Effector memory CD4-positive, alpha-beta T cell (primary cell): ENCODE data around the gene DOHH.
"Not testable (repeated sequence)": the region's sequence is repeated elsewhere in the genome, so short reads cannot be mapped to it uniquely, and the experiment has no call there.

ENCODE experiments used
- DNase-seq, 3 donors: peaks; one replicate each; pipeline ENCODE4 v3.0.0-alpha.2; 2020
- H3K27ac ChIP-seq: 2 replicates; pipeline ENCODE4 v1.7.0; 2013; ENCODE audit warnings: mild to moderate bottlenecking, low read length, moderate library complexity; ENCODE audit not compliant: insufficient read depth, poor library complexity, severe bottlenecking
- H3K27me3 ChIP-seq: replicated peaks from 2 replicates; pipeline ENCODE4 v1.7.0; 2013; ENCODE audit warnings: mild to moderate bottlenecking, low read length; ENCODE audit not compliant: insufficient read depth, control insufficient read depth, poor library complexity, severe bottlenecking
- H3K36me3 ChIP-seq: 2 replicates; pipeline ENCODE4 v1.7.0; 2013; ENCODE audit warnings: mild to moderate bottlenecking, low read length, moderate library complexity; ENCODE audit not compliant: control insufficient read depth, insufficient read depth
- H3K4me1 ChIP-seq: 2 replicates; pipeline ENCODE4 v1.7.0; 2013; ENCODE audit warnings: low read length, mild to moderate bottlenecking; ENCODE audit not compliant: control insufficient read depth, insufficient read depth, poor library complexity, severe bottlenecking
- H3K4me3 ChIP-seq: 2 replicates; pipeline ENCODE4 v1.7.0; 2013; ENCODE audit warnings: low read length, low read depth, mild to moderate bottlenecking; ENCODE audit not compliant: insufficient read depth, poor library complexity, severe bottlenecking
- H3K9me3 ChIP-seq: 2 replicates; pipeline ENCODE4 v1.7.0; 2013; ENCODE audit warnings: mild to moderate bottlenecking, low read length, moderate library complexity; ENCODE audit not compliant: control insufficient read depth

DOHH gene

GRCh38 chr19:3511506-3512251 is 11.2 kb upstream of the DOHH start:
- Histone ChIP-seq H3K4me1 (peaks cover 15% of the 10 kb centered on the region), H3K4me3 (no peak overlapping the region), H3K27me3 (no peaks in the 10 kb centered on the region), H3K36me3 (peaks cover 12% of the 10 kb centered on the region), H3K9me3 (no peaks in the 10 kb centered on the region), H3K27ac (no peak overlapping the region)
- no peak for DNase-seq

DNA sequence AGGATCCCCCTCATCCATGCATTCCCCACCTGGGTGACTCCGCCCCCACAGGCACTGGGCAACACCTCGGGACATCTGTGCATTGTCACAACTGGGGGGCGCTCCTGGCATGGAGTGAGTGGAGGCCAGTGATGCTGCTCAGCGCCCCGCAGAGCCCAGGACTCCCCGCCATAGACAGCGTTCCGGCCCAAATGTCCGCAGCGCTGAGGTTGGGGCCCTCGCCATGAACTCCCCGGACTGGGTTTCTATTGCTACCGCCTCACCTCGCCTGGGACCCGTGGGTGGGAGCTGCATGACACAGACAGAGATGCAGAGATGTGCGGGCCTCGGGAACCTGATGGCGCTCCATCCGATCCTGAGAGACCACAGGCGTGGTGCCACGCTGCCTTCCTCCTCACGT is 10.3 kb upstream of the DOHH start:
- Histone ChIP-seq H3K9me3 (no peaks in the 10 kb centered on the region), H3K36me3 (peaks cover 12% of the 10 kb centered on the region), H3K27ac (no peak overlapping the region), H3K4me1 (peaks cover 9% of the 10 kb centered on the region), H3K4me3 (no peak overlapping the region), H3K27me3 (no peaks in the 10 kb centered on the region)
- DNase-seq: no peak

GRCh38 chr19:3509566-3509989 is 9.1 kb upstream of the DOHH start:
- H3K36me3 ChIP-seq: peaks cover 12% of the 10 kb centered on the region

GRCh38 chr19:3508771-3509535 is 8.5 kb upstream of the DOHH start:
- H3K9me3 ChIP-seq: no peaks in the 10 kb centered on the region
- no peaks in the 10 kb centered on the region for H3K27me3 ChIP-seq
- no peak overlapping the region for H3K4me3 ChIP-seq
- DNase-seq: no peak
- H3K4me1 ChIP-seq: peaks cover 16% of the 10 kb centered on the region
- no peak overlapping the region for H3K27ac ChIP-seq
- H3K36me3 ChIP-seq: peaks cover 12% of the 10 kb centered on the region

More at GRCh38 chr19:3509566-3509989, 9.1 kb upstream of the DOHH start:
- H3K9me3 ChIP-seq: no peaks in the 10 kb centered on the region
- H3K4me3 ChIP-seq: no peak overlapping the region
- peaks cover 16% of the 10 kb centered on the region for H3K4me1 ChIP-seq
- H3K27ac ChIP-seq: no peak overlapping the region
- H3K27me3 ChIP-seq: no peaks in the 10 kb centered on the region
- no peak for DNase-seq

- H3K4me1 ChIP-seq: peaks cover 16% of the 10 kb centered on the region
- peaks cover 12% of the 10 kb centered on the region for H3K36me3 ChIP-seq
- H3K27me3 ChIP-seq, H3K4me3 ChIP-seq, DNase-seq, H3K9me3 ChIP-seq, H3K27ac ChIP-seq: not testable (repeated sequence)
These were observed 7.7 kb upstream of the DOHH start for GRCh38 chr19:3508121-3508661.

DNA sequence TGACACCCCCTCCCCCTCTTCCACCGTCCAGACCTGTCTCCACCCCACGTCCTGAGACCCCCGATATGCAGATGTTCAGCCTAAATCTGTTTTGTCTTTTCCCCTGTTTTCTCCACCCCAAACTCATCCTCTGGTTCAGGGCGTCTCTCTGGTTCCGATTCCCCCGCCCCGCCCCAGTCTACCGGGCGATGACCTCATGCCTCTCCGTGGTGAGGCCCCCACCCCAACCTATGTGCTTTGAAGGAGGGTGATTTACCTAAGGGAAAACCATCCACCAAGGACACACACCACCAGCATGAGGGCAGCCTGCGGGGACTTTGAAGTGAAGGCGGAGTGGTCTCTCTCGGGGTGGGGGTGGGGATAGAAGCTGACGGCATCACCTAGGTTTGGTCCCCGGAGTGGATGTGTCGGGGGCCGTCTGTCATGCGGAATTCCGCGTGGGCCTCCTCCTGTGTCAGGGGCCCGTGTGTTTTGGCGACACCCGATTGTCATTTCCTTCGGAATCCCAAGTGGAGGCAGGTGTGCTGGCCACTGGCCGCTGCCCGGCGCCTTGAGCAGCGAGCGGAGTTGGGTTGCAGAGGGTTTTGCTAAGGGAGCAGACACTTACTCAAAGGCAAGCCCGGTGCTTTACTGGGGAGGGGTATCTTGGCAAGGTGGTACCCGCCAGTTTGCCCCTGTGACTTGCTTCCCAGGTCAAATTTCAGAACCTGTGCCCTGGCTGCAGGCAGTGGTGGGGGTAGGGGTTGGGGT is 7.1 kb upstream of the DOHH start:
- Histone ChIP-seq H3K9me3 (no peaks in the 10 kb centered on the region), H3K27me3 (no peaks in the 10 kb centered on the region), H3K27ac (peak overlapping the region; percentile 90), H3K36me3 (peaks cover 12% of the 10 kb centered on the region), H3K4me3 (peak overlapping the region; percentile 94), H3K4me1 (peaks cover 16% of the 10 kb centered on the region)
- peak; percentile 26 to 46 (median 29) for DNase-seq

DNA sequence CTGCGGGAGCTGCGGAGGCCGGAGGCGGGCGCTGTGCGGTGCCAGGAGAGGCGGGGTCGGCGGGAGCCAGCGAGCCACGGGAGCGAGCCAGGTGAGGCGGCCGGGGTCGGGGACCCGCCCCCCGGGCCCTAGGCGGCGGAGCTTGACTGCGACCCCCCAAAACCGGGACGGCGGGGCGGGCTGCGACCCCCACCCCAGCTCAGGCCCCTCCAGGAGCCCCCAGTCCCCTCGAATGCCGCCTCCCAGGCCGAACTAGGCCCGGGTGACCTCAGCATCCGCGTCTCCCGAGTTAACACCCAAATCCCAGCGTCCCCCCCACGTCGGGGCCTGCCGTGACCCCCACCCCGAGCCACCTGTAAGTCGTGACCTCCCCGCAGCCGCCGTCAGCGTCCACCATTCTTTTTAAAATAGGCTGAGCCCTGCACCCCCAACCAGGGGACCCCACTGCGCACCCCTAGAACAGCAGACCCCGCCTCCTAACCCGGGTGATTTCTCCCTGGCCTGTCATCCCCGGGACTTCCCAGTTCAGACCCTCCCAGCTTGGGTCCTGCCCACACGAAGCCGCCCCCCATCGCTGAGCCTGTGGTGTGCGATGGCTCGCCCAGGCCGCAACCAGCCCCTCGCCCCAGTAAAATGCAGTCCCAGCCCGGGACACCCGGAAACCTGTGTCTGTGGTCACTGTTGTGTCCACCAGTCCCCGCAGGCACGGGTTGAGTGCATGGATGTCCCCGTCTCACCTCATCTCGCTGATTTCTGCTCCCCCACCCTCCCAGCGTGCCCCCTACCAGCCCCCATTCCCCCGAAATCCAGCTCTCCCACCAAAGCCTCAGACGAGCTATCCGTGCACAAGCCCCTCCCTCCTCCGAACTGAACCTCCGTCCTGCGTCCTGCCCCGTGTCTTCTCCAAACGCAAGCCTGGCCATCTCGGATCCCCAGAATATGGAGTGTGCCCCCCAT is 6.2 kb upstream of the DOHH start:
- H3K4me3 ChIP-seq: peak overlapping the region; percentile 94
- H3K36me3 ChIP-seq: peaks cover 12% of the 10 kb centered on the region
- peaks cover 16% of the 10 kb centered on the region for H3K4me1 ChIP-seq
- H3K27ac ChIP-seq: peak overlapping the region; percentile 90
- peak in 2 of 3 donors; percentile 25 to 33 for DNase-seq
- no peaks in the 10 kb centered on the region for H3K9me3 ChIP-seq
- H3K27me3 ChIP-seq: no peaks in the 10 kb centered on the region

DNA sequence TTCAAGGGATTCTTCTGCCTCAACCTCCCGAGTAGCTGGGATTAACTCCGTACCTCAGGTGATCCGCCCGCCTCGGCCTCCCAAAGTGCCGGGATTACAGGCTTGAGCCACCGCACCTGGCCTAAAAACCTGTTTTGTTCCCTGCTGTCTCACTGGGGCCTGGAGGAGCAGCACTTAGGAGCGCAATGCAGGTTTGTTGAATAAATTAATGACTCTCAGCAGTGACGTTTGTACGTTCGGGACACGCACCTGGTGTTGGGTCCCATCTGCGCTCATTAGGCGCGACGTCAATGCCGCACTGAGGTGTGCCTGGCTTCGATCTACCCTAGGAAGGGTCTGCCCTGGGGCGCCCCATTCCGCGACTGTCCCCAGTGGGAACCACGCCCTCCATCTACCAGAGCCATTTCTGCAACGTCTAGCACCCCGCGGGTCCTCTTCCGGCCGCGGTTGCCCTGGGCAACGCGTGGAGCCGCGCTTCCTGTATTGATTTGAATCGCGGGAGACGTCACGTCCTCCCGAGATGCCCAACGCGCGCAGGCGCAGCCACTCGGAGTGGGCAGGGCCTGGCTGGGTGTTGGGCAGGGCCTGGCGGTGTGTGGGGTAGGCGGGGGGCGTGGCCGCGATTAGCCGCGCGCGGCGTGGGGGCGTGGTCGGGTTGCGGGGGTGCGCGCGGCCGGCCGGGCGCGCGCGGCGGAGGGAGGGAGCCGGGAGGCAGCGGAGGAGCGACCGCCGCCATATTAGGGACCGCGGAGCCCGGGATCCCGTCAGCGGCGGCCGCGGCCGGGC is 5.3 kb upstream of the DOHH start, which contains the start of gene FZR1:
FZR1 (plus strand) TSS at position 714 of the 786 bp plus-strand sequence. CDS start 16,679 bp downstream, outside the sequence.
- peak within 1 kb of the TSS; percentile 90 for H3K27ac ChIP-seq
- H3K4me3 ChIP-seq: peak within 1 kb of the TSS; percentile 94
- H3K27me3 ChIP-seq: no peaks in the 10 kb centered on the region
- H3K36me3 ChIP-seq: peaks cover 7% of the 10 kb centered on the region
- peaks cover 16% of the 10 kb centered on the region for H3K4me1 ChIP-seq
- H3K9me3 ChIP-seq: no peaks in the 10 kb centered on the region
- peak; percentile 100 for DNase-seq
